A549 (cell line): Measurements from ENCODE around the gene CD58.

Experiments used
- RFX5 ChIP-seq: fragments of 450-650 bp; IDR thresholded peaks from 2 replicates; pipeline ENCODE4 v1.7.1; 2014; ENCODE audit warnings: antibody characterized with exemption, mild to moderate bottlenecking, moderate library complexity
- TF ChIP-seq, protein P1 (sequence below): fragments of 250-450 bp; sonication (Bioruptor Pico); IDR thresholded peaks from 2 replicates; pipeline ENCODE4 v1.5.0; 2021; ENCODE audit warnings: mild to moderate bottlenecking, moderate library complexity, borderline replicate concordance

DNA sequence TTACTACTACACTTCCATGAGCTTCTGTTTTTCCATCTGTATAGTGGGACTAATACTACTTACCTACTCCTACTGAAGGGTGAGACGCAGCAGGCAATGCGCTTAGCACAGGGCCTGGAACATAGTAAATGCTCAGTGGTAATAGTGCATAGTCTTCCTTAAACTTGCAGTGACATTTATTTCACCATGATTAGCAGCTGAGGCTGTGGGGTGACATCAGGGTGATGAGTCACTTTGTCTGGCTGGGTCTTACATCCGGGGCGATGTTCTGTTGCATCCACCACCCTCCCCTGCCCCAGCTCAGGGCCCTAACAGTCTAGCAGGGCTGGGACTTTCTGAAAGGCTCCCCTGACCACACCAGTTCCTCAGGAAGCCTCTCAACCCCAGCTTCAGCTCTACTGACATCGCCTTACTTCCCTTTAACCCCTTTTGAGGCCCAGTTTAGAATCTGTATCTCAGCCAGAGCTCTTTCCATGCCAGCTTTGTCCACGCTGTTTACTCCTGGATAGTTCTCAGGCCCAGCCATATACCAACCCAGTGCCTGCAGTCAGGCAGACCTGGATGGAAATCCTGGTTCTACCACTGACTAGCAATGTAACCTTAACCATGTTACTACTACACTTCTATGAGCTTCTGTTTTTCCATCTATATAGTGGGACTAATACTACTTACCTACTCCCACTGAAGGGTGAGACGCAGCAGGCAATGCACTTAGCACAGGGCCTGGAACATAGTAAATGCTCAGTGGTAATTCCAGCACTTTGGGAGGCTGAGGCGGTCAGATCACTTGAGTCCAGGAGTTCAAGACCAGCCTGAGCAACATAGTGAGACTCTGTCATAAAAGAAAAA is 66.3 kb downstream of the CD58 start:
- TF ChIP-seq, protein P1, sequence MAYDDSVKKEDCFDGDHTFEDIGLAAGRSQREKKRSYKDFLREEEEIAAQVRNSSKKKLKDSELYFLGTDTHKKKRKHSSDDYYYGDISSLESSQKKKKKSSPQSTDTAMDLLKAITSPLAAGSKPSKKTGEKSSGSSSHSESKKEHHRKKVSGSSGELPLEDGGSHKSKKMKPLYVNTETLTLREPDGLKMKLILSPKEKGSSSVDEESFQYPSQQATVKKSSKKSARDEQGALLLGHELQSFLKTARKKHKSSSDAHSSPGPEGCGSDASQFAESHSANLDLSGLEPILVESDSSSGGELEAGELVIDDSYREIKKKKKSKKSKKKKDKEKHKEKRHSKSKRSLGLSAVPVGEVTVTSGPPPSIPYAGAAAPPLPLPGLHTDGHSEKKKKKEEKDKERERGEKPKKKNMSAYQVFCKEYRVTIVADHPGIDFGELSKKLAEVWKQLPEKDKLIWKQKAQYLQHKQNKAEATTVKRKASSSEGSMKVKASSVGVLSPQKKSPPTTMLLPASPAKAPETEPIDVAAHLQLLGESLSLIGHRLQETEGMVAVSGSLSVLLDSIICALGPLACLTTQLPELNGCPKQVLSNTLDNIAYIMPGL (CRISPR knock-in tag) = no peak
- no peak for TF ChIP-seq RFX5
